Upper lobe of left lung (tissue), 6 donors: ENCODE measurements around the gene MLH1. TPM values are rescaled to one million over a fixed set of nuclear protein-coding genes. Genes with fewer than 3 reads are reported as not detected.

Experiments used
- ATAC-seq, 2 donors: fragments of 200-7000 bp; cut with Tn5 transposase; one replicate each; pipeline ENCODE4 v1.9.1; 2022; ENCODE audit warnings: mild to moderate bottlenecking in 2 of 2, moderate library complexity in 2 of 2; ENCODE audit not compliant: low FRiP score in 2 of 2
- DNase-seq, 2 donors: peaks; one replicate each; pipeline ENCODE4 v3.0.0-alpha.2; 2019 to 2020
- H3K27ac ChIP-seq, 4 donors: fragments of 200-600 bp; sonication (generic); one replicate each; pipeline ENCODE4 v1.5.1; 2016 to 2019
- H3K27me3 ChIP-seq, 4 donors: fragments of 200-600 bp; sonication (generic); one replicate each; pipeline ENCODE4 v1.5.1; 2017 to 2019
- H3K36me3 ChIP-seq, 4 donors: fragments of 200-600 bp; sonication (generic); one replicate each; pipeline ENCODE4 v1.5.1; 2016 to 2019
- H3K4me1 ChIP-seq, 4 donors: fragments of 200-600 bp; sonication (generic); one replicate each; pipeline ENCODE4 v1.5.1; 2018 to 2019
- H3K4me3 ChIP-seq, 4 donors: fragments of 200-600 bp; sonication (generic); one replicate each; pipeline ENCODE4 v1.5.1; 2017 to 2019; ENCODE audit warnings: mild to moderate bottlenecking in 2 of 4, moderate library complexity in 1 of 4
- H3K9me3 ChIP-seq, 4 donors: fragments of 200-600 bp; sonication (generic); one replicate each; pipeline ENCODE4 v1.5.1; 2018 to 2019
- CTCF ChIP-seq, 6 experiments: fragments of 450-650 bp in 4 of 6; fragments of 200-600 bp in 2 of 6; sonication (generic) in 2 of 6; IDR thresholded peaks; one replicate each; pipeline ENCODE4 v1.5.1; 2016 to 2019; ENCODE audit warnings: antibody characterized with exemption in 6 of 6
- EP300 ChIP-seq, 4 donors: sonication (generic); formaldehyde crosslinking; IDR thresholded peaks; one replicate each; pipeline ENCODE4 v1.5.1; 2017; ENCODE audit warnings: antibody characterized with exemption in 4 of 4, control low read depth in 2 of 4
- POLR2A ChIP-seq, 4 donors: fragments of 450-650 bp; IDR thresholded peaks; one replicate each; pipeline ENCODE4 v1.5.1; 2016 to 2017; ENCODE audit warnings: antibody characterized with exemption in 4 of 4, mild to moderate bottlenecking in 2 of 4
- POLR2AphosphoS5 ChIP-seq, 2 donors: sonication (generic); formaldehyde crosslinking; IDR thresholded peaks; one replicate each; pipeline ENCODE4 v1.5.1; 2017; ENCODE audit warnings: antibody characterized with exemption in 2 of 2
- WGBS, 2 donors: methylation state at CpG; one replicate each; pipeline ENCODE4 v1.1.5; 2017 to 2018; 5-methylcytosine and 5-hydroxymethylcytosine counted together
- small RNA-seq, 4 donors: library from RNA; depleted of rRNA; stranded (forward); fragments of <200 nt; gene quantifications; one replicate each; pipeline ENCODE3, GENCODE V24; 2016
- total RNA-seq, 6 donors: library from RNA; depleted of rRNA in 4 of 6; stranded (reverse); fragments of >200 nt in 4 of 6; gene quantifications; one replicate each; pipeline versions ENCODE4 v1.1.0 to v1.2.1, GENCODE V29; 2016 to 2021
- donor health status: DM: no; HTN: no; CAD: no; lungs with moderate emphysema.
- donor health status: DM: no; HTN: yes; CAD: no; lungs with severe emphysema.

Gene MLH1
- total RNA-seq, 6 donors from 2014 or later: 31.7 to 97.4 (median 37.2) TPM

GRCh38 chr3:37097776-37098175 lies 104.5 kb downstream of the MLH1 start:
- H3K27ac ChIP-seq: peak overlapping the region in 1 of 4 donors; percentile 35
- no peak for DNase-seq
- H3K27me3 ChIP-seq: no peaks in the 10 kb centered on the region
- H3K4me3 ChIP-seq: no peak overlapping the region
- ATAC-seq: no peak
- H3K9me3 ChIP-seq: no peaks in the 10 kb centered on the region
- TF ChIP-seq POLR2A (IDR thresholded peaks at IDR 0.05) (no peak), CTCF (IDR thresholded peaks at IDR 0.05) (no peak), EP300 (IDR thresholded peaks at IDR 0.05) (no peak), POLR2AphosphoS5 (IDR thresholded peaks at IDR 0.05) (no peak)
- H3K36me3 ChIP-seq: peaks cover 0 to 12% (median 0%) of the 10 kb centered on the region in 4 donors
- H3K4me1 ChIP-seq: peaks cover 0 to 23% (median 11%) of the 10 kb centered on the region in 4 donors

GRCh38 chr3:37098884-37099283 lies 105.6 kb downstream of the MLH1 start:
- Histone ChIP-seq H3K4me1 (peaks cover 0 to 23% (median 11%) of the 10 kb centered on the region in 4 donors), H3K36me3 (peaks cover 0 to 3% (median 0%) of the 10 kb centered on the region in 4 donors), H3K4me3 (no peak overlapping the region), H3K9me3 (no peaks in the 10 kb centered on the region), H3K27ac (no peak overlapping the region), H3K27me3 (no peaks in the 10 kb centered on the region)
- WGBS, 2 donors: 83 to 92% methylated on average over 2 of the region's 2 CpGs
- DNase-seq (no peak), ATAC-seq (no peak)
- no peak for TF ChIP-seq EP300 (IDR thresholded peaks at IDR 0.05)
- no peak for TF ChIP-seq POLR2A (IDR thresholded peaks at IDR 0.05)
- no peak for TF ChIP-seq CTCF (IDR thresholded peaks at IDR 0.05)
- no peak for TF ChIP-seq POLR2AphosphoS5 (IDR thresholded peaks at IDR 0.05)

- ATAC-seq: no peak
- no peak for DNase-seq
- peaks cover 0 to 23% (median 11%) of the 10 kb centered on the region in 4 donors for H3K4me1 ChIP-seq
- H3K27ac ChIP-seq: no peak overlapping the region
- no peak overlapping the region for H3K4me3 ChIP-seq
- no peaks in the 10 kb centered on the region for H3K27me3 ChIP-seq
- TF ChIP-seq CTCF (IDR thresholded peaks at IDR 0.05) (no peak), POLR2AphosphoS5 (IDR thresholded peaks at IDR 0.05) (no peak), EP300 (IDR thresholded peaks at IDR 0.05) (no peak), POLR2A (IDR thresholded peaks at IDR 0.05) (no peak)
- H3K36me3 ChIP-seq: peaks cover 0 to 3% (median 0%) of the 10 kb centered on the region in 4 donors
- no peaks in the 10 kb centered on the region for H3K9me3 ChIP-seq
Measured at GRCh38 chr3:37099469-37099868, 106.2 kb downstream of the MLH1 start.

GRCh38 chr3:37100411-37100810 lies 107.1 kb downstream of the MLH1 start:
- Histone ChIP-seq H3K4me3 (no peak overlapping the region), H3K36me3 (no peaks in the 10 kb centered on the region), H3K27me3 (no peaks in the 10 kb centered on the region), H3K27ac (no peak overlapping the region), H3K9me3 (no peaks in the 10 kb centered on the region), H3K4me1 (peaks cover 0 to 19% (median 10%) of the 10 kb centered on the region in 4 donors)
- TF ChIP-seq POLR2AphosphoS5 (IDR thresholded peaks at IDR 0.05): no peak
- TF ChIP-seq EP300 (IDR thresholded peaks at IDR 0.05): no peak
- no peak for TF ChIP-seq CTCF (IDR thresholded peaks at IDR 0.05)
- no peak for TF ChIP-seq POLR2A (IDR thresholded peaks at IDR 0.05)
- ATAC-seq (no peak), DNase-seq (no peak)
- WGBS, 2 donors: 78 to 92% methylated on average over 1 of the region's 1 CpG

Small RNA genes lying within 50 kb of the gene (small RNA-seq; reads per million reads assigned to genes)
- gene RF00019: 0 reads per million in 4 donors
- 0 reads per million in 4 donors for gene RNU6ATAC4P

Other genes starting within 250 kb of the MLH1 start
- under 1 TPM in 2 of 6 donors, not detected in 4; 0.03 to 0.40 TPM for gene DCLK3, start 229.0 kb upstream of the MLH1 start, total RNA-seq
- gene TRANK1, start 48.5 kb upstream of the MLH1 start, total RNA-seq: 10 to 100 TPM; 10.6 to 39.8 (median 28.1) TPM
- 10 to 100 TPM; 12.5 to 44.0 (median 18.1) TPM for gene EPM2AIP1, start 387 bp upstream of the MLH1 start, total RNA-seq
- 100 to 1,000 TPM in 1 of 6 donors, 10 to 100 TPM in 5; 45.9 to 106 (median 78.8) TPM for gene LRRFIP2, start 181.1 kb downstream of the MLH1 start, total RNA-seq
- 100 to 1,000 TPM in 2 of 6 donors, 10 to 100 TPM in 4; 68.3 to 175 (median 76.0) TPM for gene GOLGA4, start 249.8 kb downstream of the MLH1 start, total RNA-seq